Measurements from ENCODE around the gene ONECUT3.

The ONECUT3 gene

DNA sequence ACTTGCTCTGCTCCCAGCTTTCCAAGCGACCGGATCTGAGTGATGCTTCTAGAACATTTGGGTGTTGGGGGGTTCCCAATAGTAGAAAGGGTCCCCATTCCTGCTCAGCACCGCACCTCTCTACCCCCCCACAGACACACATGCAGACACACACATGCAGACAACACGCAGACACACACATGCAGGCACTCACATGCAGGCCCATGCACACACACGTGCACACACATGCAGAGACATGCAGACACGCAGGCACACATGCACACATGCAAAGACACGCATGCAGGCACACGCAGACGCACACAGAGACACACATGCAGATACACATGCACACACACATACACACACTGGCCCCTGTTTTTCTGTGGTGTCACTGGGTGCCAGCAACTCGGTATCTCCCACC, 23.8 kb downstream of the ONECUT3 start:
- no peak for FAIRE-seq
- no peak for DNase-seq (ENCODE audit: insufficient read length)

DNA sequence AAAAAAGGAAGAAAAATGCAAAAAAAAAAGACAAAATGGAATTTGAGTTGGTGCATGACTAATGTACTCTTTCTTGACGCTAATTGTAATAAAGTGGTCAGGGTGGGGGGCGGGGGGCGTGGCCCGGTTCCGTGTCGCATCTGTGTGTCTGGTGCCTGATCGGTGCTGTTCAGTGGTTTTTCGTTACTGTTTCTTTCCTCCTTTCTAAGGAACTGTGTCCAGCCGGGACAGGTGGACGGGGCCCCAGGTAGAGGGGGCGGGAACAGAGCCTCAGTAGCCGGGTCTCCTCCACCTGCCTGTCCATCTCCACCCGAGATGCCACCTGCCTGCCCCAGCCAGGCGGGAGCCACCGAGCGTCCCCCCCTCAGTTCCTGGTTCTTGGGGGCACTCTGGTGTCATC, 26.3 kb downstream of the ONECUT3 start:
- DNase-seq (ENCODE audit: insufficient read length), result no peak
- TF ChIP-seq POLR2A (IDR thresholded peaks at IDR 0.05; ENCODE audit: low read depth, low read length) (no peak), TAF1 (IDR thresholded peaks at IDR 0.05; ENCODE audit: borderline replicate concordance, low read depth, low read length) (no peak), POLR2AphosphoS5 (IDR thresholded peaks at IDR 0.05; ENCODE audit: low read depth, low read length) (no peak)
- FAIRE-seq, result no peak

More for the DNA sequence above, 23.8 kb downstream of the ONECUT3 start:
- TF ChIP-seq TAF1 (IDR thresholded peaks at IDR 0.05; ENCODE audit: borderline replicate concordance, low read depth, low read length), result no peak
- TF ChIP-seq POLR2AphosphoS5 (IDR thresholded peaks at IDR 0.05; ENCODE audit: low read depth, low read length), result no peak
- no peak for TF ChIP-seq POLR2A (IDR thresholded peaks at IDR 0.05; ENCODE audit: low read depth, low read length)

GRCh38 chr19:1780272-1780958, 27.1 kb downstream of the ONECUT3 start:
- DNase-seq (ENCODE audit: insufficient read length) (no peak), FAIRE-seq (no peak)
- TF ChIP-seq POLR2AphosphoS5 (IDR thresholded peaks at IDR 0.05; ENCODE audit: low read depth, low read length), result no peak
- TF ChIP-seq POLR2A (IDR thresholded peaks at IDR 0.05; ENCODE audit: low read depth, low read length), result no peak
- no peak for TF ChIP-seq TAF1 (IDR thresholded peaks at IDR 0.05; ENCODE audit: borderline replicate concordance, low read depth, low read length)

DNA sequence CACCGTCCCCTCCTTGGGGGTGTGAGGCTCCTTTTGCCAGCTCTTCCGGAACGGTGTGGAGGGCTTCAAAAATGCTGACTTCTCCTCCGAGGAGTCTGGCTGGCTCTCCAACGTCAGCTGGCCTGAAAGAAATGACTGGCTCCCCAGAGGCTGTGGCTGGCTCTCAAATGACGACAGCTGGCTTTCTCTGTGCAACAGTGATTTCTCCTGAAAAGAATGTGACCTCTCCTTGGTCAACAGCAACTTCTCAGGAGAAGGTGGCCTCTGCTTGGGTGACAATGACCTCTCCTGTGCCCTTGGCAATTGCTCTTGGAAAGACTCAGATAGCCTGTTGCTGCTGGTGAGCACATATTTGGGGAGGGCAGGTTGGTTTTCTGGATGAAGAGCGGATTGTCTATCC, 29.2 kb downstream of the ONECUT3 start:
- no peak for FAIRE-seq

GRCh38 chr19:1783354-1783753, 30.0 kb downstream of the ONECUT3 start:
- no peak for TF ChIP-seq POLR2AphosphoS5 (IDR thresholded peaks at IDR 0.05; ENCODE audit: low read depth, low read length)
- TF ChIP-seq TAF1 (IDR thresholded peaks at IDR 0.05; ENCODE audit: borderline replicate concordance, low read depth, low read length), result no peak
- no peak for TF ChIP-seq POLR2A (IDR thresholded peaks at IDR 0.05; ENCODE audit: low read depth, low read length)
- DNase-seq (ENCODE audit: insufficient read length) (no peak), FAIRE-seq (no peak)

More for the DNA sequence above, 29.2 kb downstream of the ONECUT3 start:
- TF ChIP-seq TAF1 (IDR thresholded peaks at IDR 0.05; ENCODE audit: borderline replicate concordance, low read depth, low read length), result no peak
- TF ChIP-seq POLR2A (IDR thresholded peaks at IDR 0.05; ENCODE audit: low read depth, low read length), result no peak
- TF ChIP-seq POLR2AphosphoS5 (IDR thresholded peaks at IDR 0.05; ENCODE audit: low read depth, low read length), result no peak
- DNase-seq (ENCODE audit: insufficient read length), result no peak

DNA sequence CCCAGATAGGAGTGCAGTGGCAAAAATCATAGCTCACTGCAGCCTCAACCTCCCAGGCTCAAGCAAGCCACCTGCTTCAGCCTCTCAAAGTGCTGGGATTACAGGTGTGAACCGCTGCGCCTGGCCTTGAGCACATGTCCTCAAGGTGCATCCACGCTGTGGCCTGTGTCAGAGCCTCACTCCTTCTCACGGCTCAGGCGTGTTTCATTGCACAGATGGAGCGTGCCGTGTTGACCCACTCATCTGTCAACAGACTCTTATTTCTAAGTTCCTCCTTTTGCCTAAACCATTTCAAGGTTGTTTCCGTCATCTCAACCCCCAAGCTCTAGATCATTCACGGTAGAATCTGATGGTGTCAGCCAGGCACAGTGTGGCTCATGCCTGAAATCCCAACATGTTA, 30.6 kb downstream of the ONECUT3 start:
- FAIRE-seq, result no peak
- DNase-seq (ENCODE audit: insufficient read length), result no peak
- no peak for TF ChIP-seq POLR2A (IDR thresholded peaks at IDR 0.05; ENCODE audit: low read depth, low read length)
- no peak for TF ChIP-seq TAF1 (IDR thresholded peaks at IDR 0.05; ENCODE audit: borderline replicate concordance, low read depth, low read length)
- no peak for TF ChIP-seq POLR2AphosphoS5 (IDR thresholded peaks at IDR 0.05; ENCODE audit: low read depth, low read length)

GRCh38 chr19:1785310-1785709, 32.0 kb downstream of the ONECUT3 start:
- TF ChIP-seq POLR2AphosphoS5 (IDR thresholded peaks at IDR 0.05; ENCODE audit: low read depth, low read length) (no peak), POLR2A (IDR thresholded peaks at IDR 0.05; ENCODE audit: low read depth, low read length) (no peak)

GRCh38 chr19:1786668-1787067, 33.4 kb downstream of the ONECUT3 start:
- no peak for TF ChIP-seq TAF1 (IDR thresholded peaks at IDR 0.05; ENCODE audit: borderline replicate concordance, low read depth, low read length)
- no peak for TF ChIP-seq POLR2A (IDR thresholded peaks at IDR 0.05; ENCODE audit: low read depth, low read length)
- no peak for TF ChIP-seq POLR2AphosphoS5 (IDR thresholded peaks at IDR 0.05; ENCODE audit: low read depth, low read length)
- no peak for FAIRE-seq
- DNase-seq (ENCODE audit: insufficient read length), result no peak

More at GRCh38 chr19:1785310-1785709, 32.0 kb downstream of the ONECUT3 start:
- FAIRE-seq, result no peak
- DNase-seq (ENCODE audit: insufficient read length), result no peak

DNA sequence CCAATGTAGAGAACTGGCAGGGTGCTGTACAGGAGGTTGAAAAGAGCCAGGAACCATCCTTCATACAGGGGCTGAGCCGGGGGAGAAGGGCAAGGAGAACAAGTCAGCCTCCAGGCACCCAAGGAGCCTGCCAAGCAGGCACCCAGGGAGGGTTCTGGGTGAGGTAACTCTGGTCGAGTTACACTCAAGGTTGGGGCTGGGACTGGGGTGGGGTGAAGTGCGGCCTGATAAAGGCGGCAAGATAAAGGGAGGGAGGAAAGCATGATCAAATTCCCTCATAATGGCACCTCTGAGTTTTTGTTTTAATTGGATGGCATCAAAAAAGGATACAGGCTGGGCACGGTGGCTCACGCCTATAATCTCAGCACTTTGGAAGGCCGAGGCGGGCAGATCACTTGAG, 33.8 kb downstream of the ONECUT3 start:
- no peak for DNase-seq (ENCODE audit: insufficient read length)
- FAIRE-seq, result no peak
- no peak for TF ChIP-seq POLR2AphosphoS5 (IDR thresholded peaks at IDR 0.05; ENCODE audit: low read depth, low read length)
- no peak for TF ChIP-seq POLR2A (IDR thresholded peaks at IDR 0.05; ENCODE audit: low read depth, low read length)
- TF ChIP-seq TAF1 (IDR thresholded peaks at IDR 0.05; ENCODE audit: borderline replicate concordance, low read depth, low read length), result no peak

GRCh38 chr19:1789261-1790041, 36.1 kb downstream of the ONECUT3 start:
- no peak for DNase-seq (ENCODE audit: insufficient read length)
- TF ChIP-seq TAF1 (IDR thresholded peaks at IDR 0.05; ENCODE audit: borderline replicate concordance, low read depth, low read length) (no peak), POLR2A (IDR thresholded peaks at IDR 0.05; ENCODE audit: low read depth, low read length) (no peak), POLR2AphosphoS5 (IDR thresholded peaks at IDR 0.05; ENCODE audit: low read depth, low read length) (no peak)
- FAIRE-seq, result no peak

DNA sequence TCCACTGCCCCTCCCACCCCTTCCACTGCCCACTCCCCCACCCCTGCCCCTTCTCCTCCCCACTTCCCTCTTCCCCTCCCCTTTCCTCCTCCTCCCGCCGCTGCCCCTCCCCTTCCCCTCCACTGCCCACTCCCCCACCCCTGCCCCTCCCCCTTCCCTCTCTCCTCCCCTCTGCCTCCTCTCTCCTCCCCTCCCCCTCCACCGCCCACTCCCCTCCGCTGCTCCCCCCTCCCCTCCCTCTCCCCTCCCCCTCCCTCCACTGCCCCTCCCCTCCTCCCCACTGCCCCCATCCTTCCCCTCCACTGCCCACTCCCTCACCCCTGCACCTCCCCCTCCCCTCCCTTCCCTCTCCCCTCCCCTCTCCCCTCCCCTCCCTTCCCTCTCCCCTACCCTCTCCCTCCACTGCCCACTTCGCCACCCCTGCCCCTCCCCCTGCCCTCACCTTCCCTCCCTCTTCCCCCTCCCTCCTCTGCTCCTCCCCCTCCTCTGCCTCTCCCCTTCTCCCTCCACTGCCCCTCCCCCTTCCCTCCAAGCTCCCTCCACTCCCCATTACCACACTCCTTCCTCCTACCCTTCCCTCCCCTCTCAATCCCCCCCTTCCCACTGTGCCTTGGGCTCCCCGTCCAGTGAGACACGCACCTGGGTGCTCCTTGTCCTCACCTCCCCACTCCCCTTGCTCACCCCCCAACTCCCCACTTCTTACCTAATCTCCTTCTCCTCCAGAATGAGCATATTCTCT, 36.9 kb downstream of the ONECUT3 start:
- DNase-seq (ENCODE audit: insufficient read length), result no peak
- TF ChIP-seq POLR2AphosphoS5 (IDR thresholded peaks at IDR 0.05; ENCODE audit: low read depth, low read length), result no peak
- no peak for TF ChIP-seq TAF1 (IDR thresholded peaks at IDR 0.05; ENCODE audit: borderline replicate concordance, low read depth, low read length)
- no peak for TF ChIP-seq POLR2A (IDR thresholded peaks at IDR 0.05; ENCODE audit: low read depth, low read length)
- no peak for FAIRE-seq

Data from GM12892 (cell line).